Umbilical cord (tissue), 2 donors: ENCODE data around the gene VSTM2L. TPM values are rescaled to one million over a fixed set of nuclear protein-coding genes. Genes with fewer than 3 reads are reported as not detected.

Experiments
- DNase-seq: peaks from one replicate; pipeline ENCODE4 v3.0.0-alpha.2; 2015; ENCODE audit warnings: low spot score
- total RNA-seq: library from RNA; depleted of rRNA; stranded (reverse); fragments of >200 nt; gene quantifications from one replicate; pipeline ENCODE4 v1.2.3, GENCODE V29; 2014; ENCODE audit warnings: low replicate concordance; ENCODE audit not compliant: insufficient read depth

Gene VSTM2L
- total RNA-seq, 1 donor from 2014 or later, result not detected

GRCh38 chr20:37878835-37879599 lies 23.9 kb upstream of the VSTM2L start:
- DNase-seq, result no peak

GRCh38 chr20:37879843-37880242 lies 23.1 kb upstream of the VSTM2L start:
- no peak for DNase-seq

GRCh38 chr20:37880726-37881591 lies 22.0 kb upstream of the VSTM2L start:
- DNase-seq, result no peak

GRCh38 chr20:37881601-37882343 lies 21.2 kb upstream of the VSTM2L start:
- DNase-seq, result no peak

GRCh38 chr20:37882961-37883712 lies 19.8 kb upstream of the VSTM2L start:
- DNase-seq, result no peak

- DNase-seq, result no peak
These were observed 17.9 kb upstream of the VSTM2L start for GRCh38 chr20:37885042-37885441.

GRCh38 chr20:37885593-37886503 lies 17.1 kb upstream of the VSTM2L start:
- no peak for DNase-seq

GRCh38 chr20:37886851-37887297 lies 16.1 kb upstream of the VSTM2L start:
- no peak for DNase-seq

GRCh38 chr20:37888641-37889040 lies 14.3 kb upstream of the VSTM2L start:
- no peak for DNase-seq

- DNase-seq, result no peak
These were observed 12.8 kb upstream of the VSTM2L start for GRCh38 chr20:37890108-37890507.

- DNase-seq, result no peak
These were observed 12.3 kb upstream of the VSTM2L start for GRCh38 chr20:37890643-37891042.

GRCh38 chr20:37892001-37892400 lies 10.9 kb upstream of the VSTM2L start:
- DNase-seq, result no peak

GRCh38 chr20:37893566-37894241 lies 9.2 kb upstream of the VSTM2L start:
- no peak for DNase-seq

GRCh38 chr20:37894454-37894853 lies 8.5 kb upstream of the VSTM2L start:
- DNase-seq, result no peak

GRCh38 chr20:37895166-37895565 lies 7.8 kb upstream of the VSTM2L start:
- DNase-seq, result no peak

GRCh38 chr20:37896932-37897548 lies 5.9 kb upstream of the VSTM2L start:
- no peak for DNase-seq

GRCh38 chr20:37898233-37899104 lies 4.5 kb upstream of the VSTM2L start:
- DNase-seq, result no peak
